Calu3 (cell line): Measurements from ENCODE around the gene RPTOR. TPM values are rescaled to one million over a fixed set of nuclear protein-coding genes. Genes with fewer than 3 reads are reported as not detected.

Experiments
- BruUV-seq: library from RNA; stranded (reverse); fragments of 400-500 nt; replicated peaks from 2 replicates; lab custom pipeline; 2021; lab: Mats Ljungman, UMichigan
- CTCF ChIA-PET: fragments of 300-600 bp; sonication (Branson Sonifier 250); formaldehyde crosslinking; loops from one replicate; lab custom pipeline; 2022; ENCODE audit warnings: antibody characterized with exemption; lab: Charles Lee
- DNase-seq: peaks from one replicate; pipeline ENCODE4 v3.0.0; 2022
- H3K27ac Mint-ChIP-seq: one replicate; pipeline ENCODE4 v1.8.0; 2022; ENCODE audit warnings: mixed read lengths; ENCODE audit not compliant: unreplicated experiment
- H3K27me3 Mint-ChIP-seq: one replicate; pipeline ENCODE4 v1.8.0; 2022; ENCODE audit warnings: mixed read lengths; ENCODE audit not compliant: unreplicated experiment
- H3K36me3 Mint-ChIP-seq: one replicate; pipeline ENCODE4 v1.8.0; 2022; ENCODE audit warnings: mild to moderate bottlenecking, moderate library complexity, mixed read lengths; ENCODE audit not compliant: insufficient read depth, unreplicated experiment
- H3K4me1 Mint-ChIP-seq: one replicate; pipeline ENCODE4 v1.8.0; 2022; ENCODE audit warnings: mild to moderate bottlenecking, low read depth, mixed read lengths; ENCODE audit not compliant: unreplicated experiment
- H3K4me3 Mint-ChIP-seq: one replicate; pipeline ENCODE4 v1.8.0; 2022; ENCODE audit warnings: mild to moderate bottlenecking, low read depth, moderate library complexity, mixed read lengths; ENCODE audit not compliant: unreplicated experiment
- H3K9me3 Mint-ChIP-seq: one replicate; pipeline ENCODE4 v1.8.0; 2022; ENCODE audit warnings: low read depth, mixed read lengths; ENCODE audit not compliant: unreplicated experiment
- CTCF ChIP-seq: fragments of 200-600 bp; IDR thresholded peaks from one replicate; pipeline ENCODE4 v1.8.0; 2022; ENCODE audit warnings: antibody characterized with exemption; ENCODE audit not compliant: unreplicated experiment
- intact Hi-C: fragments of 100-400 bp; cut with micrococcal nuclease; formaldehyde crosslinking; loops from one replicate; pipeline ENCODE4 v1.10.0; 2022; ENCODE audit not compliant: unreplicated experiment
- total RNA-seq: library from RNA; stranded (reverse); gene quantifications from 2 replicates; pipeline ENCODE4 v1.2.3, GENCODE V29; 2022

RPTOR gene
- total RNA-seq, 1 experiment from 2014 or later: 41.8 TPM

GRCh38 chr17:80977172-80977571 lies 432.5 kb downstream of the RPTOR start:
- peaks cover 38% of the 10 kb centered on the region for H3K27me3 Mint-ChIP-seq
- H3K27ac Mint-ChIP-seq: no peak overlapping the region
- CTCF ChIA-PET: no interaction called here
- H3K4me1 Mint-ChIP-seq: peaks cover 13% of the 10 kb centered on the region
- H3K36me3 Mint-ChIP-seq: no peaks in the 10 kb centered on the region
- intact Hi-C loops: no loop called here
- no peaks in the 10 kb centered on the region for H3K9me3 Mint-ChIP-seq
- TF ChIP-seq CTCF: no peak
- BruUV-seq: no TSS peak
- H3K4me3 Mint-ChIP-seq: no peak overlapping the region
- no peak for DNase-seq

GRCh38 chr17:80978499-80979497 lies 434.2 kb downstream of the RPTOR start:
- H3K27ac Mint-ChIP-seq: no peak overlapping the region
- CTCF ChIA-PET: no interaction called here
- no peak overlapping the region for H3K4me3 Mint-ChIP-seq
- peaks cover 6% of the 10 kb centered on the region for H3K36me3 Mint-ChIP-seq
- H3K4me1 Mint-ChIP-seq: peaks cover 13% of the 10 kb centered on the region
- no peak for DNase-seq
- H3K27me3 Mint-ChIP-seq: peaks cover 52% of the 10 kb centered on the region
- no peaks in the 10 kb centered on the region for H3K9me3 Mint-ChIP-seq
- BruUV-seq: no TSS peak
- TF ChIP-seq CTCF: no peak
- intact Hi-C loops: no loop called here

GRCh38 chr17:80979547-80980378 lies 435.1 kb downstream of the RPTOR start:
- no TSS peak for BruUV-seq
- no peak overlapping the region for H3K27ac Mint-ChIP-seq
- peaks cover 49% of the 10 kb centered on the region for H3K27me3 Mint-ChIP-seq
- intact Hi-C loops: loop anchor here (2.0 kb wide), 1 partner anchor 553 kb away; no protein-coding TSS in a partner anchor
- DNase-seq: no peak
- TF ChIP-seq CTCF: no peak
- H3K36me3 Mint-ChIP-seq: peaks cover 7% of the 10 kb centered on the region
- peaks cover 13% of the 10 kb centered on the region for H3K4me1 Mint-ChIP-seq
- CTCF ChIA-PET: no interaction called here
- no peaks in the 10 kb centered on the region for H3K9me3 Mint-ChIP-seq
- no peak overlapping the region for H3K4me3 Mint-ChIP-seq

- Mint-ChIP-seq H3K36me3 (peaks cover 7% of the 10 kb centered on the region), H3K27ac (no peak overlapping the region), H3K4me1 (peaks cover 13% of the 10 kb centered on the region), H3K9me3 (no peaks in the 10 kb centered on the region), H3K27me3 (peaks cover 53% of the 10 kb centered on the region), H3K4me3 (peak overlapping the region; percentile 3)
- no TSS peak for BruUV-seq
- CTCF ChIA-PET: no interaction called here
- intact Hi-C loops: loop anchor here (2.0 kb wide), 1 partner anchor 554 kb away; no protein-coding TSS in a partner anchor
- TF ChIP-seq CTCF: no peak
- no peak for DNase-seq
Measured at GRCh38 chr17:80980397-80981061, 435.9 kb downstream of the RPTOR start.
